ENCODE data around the gene SAMD8.
"Not testable (repeated sequence)": the region's sequence is repeated elsewhere in the genome, so short reads cannot be mapped to it uniquely, and the experiment has no call there.

SAMD8 gene

GRCh38 chr10:75137533-75138438, 26.3 kb downstream of the SAMD8 start:
- DNase-seq (ENCODE audit: low read depth, low spot score) = no peak

GRCh38 chr10:75140246-75140645, 28.8 kb downstream of the SAMD8 start:
- DNase-seq (ENCODE audit: low read depth, low spot score) = no peak

- no peak for DNase-seq (ENCODE audit: low read depth, low spot score)
Measured at GRCh38 chr10:75143353-75143752, 31.9 kb downstream of the SAMD8 start.

- no peak for DNase-seq (ENCODE audit: low read depth, low spot score)
Measured at GRCh38 chr10:75145590-75145989, 34.1 kb downstream of the SAMD8 start.

- no peak for DNase-seq (ENCODE audit: low read depth, low spot score)
Measured at GRCh38 chr10:75146780-75147179, 35.3 kb downstream of the SAMD8 start.

- no peak for DNase-seq (ENCODE audit: low read depth, low spot score)
Measured at GRCh38 chr10:75150656-75151055, 39.2 kb downstream of the SAMD8 start.

- DNase-seq (ENCODE audit: low read depth, low spot score) = no peak
Measured at GRCh38 chr10:75159519-75159918, 48.1 kb downstream of the SAMD8 start.

- DNase-seq (ENCODE audit: low read depth, low spot score) = no peak
Measured at GRCh38 chr10:75165684-75166622, 54.5 kb downstream of the SAMD8 start.

- no peak for DNase-seq (ENCODE audit: low read depth, low spot score)
Measured at GRCh38 chr10:75166623-75166972, 55.1 kb downstream of the SAMD8 start.

- DNase-seq (ENCODE audit: low read depth, low spot score) = no peak
Measured at GRCh38 chr10:75168275-75168674, 56.8 kb downstream of the SAMD8 start.

GRCh38 chr10:75170215-75170614, 58.8 kb downstream of the SAMD8 start:
- no peak for DNase-seq (ENCODE audit: low read depth, low spot score)

GRCh38 chr10:75175046-75175445, 63.6 kb downstream of the SAMD8 start:
- DNase-seq (ENCODE audit: low read depth, low spot score) = no peak

- DNase-seq (ENCODE audit: low read depth, low spot score) = no peak
Measured at GRCh38 chr10:75176046-75176445, 64.6 kb downstream of the SAMD8 start.

GRCh38 chr10:75176736-75177135, 65.3 kb downstream of the SAMD8 start:
- DNase-seq (ENCODE audit: low read depth, low spot score) = no peak

- no peak for DNase-seq (ENCODE audit: low read depth, low spot score)
Measured at GRCh38 chr10:75179657-75180177, 68.3 kb downstream of the SAMD8 start.

GRCh38 chr10:75180592-75180991, 69.1 kb downstream of the SAMD8 start:
- no peak for DNase-seq (ENCODE audit: low read depth, low spot score)

GRCh38 chr10:75181073-75181472, 69.6 kb downstream of the SAMD8 start:
- DNase-seq (ENCODE audit: low read depth, low spot score) = no peak

GRCh38 chr10:75186310-75186709, 74.9 kb downstream of the SAMD8 start:
- DNase-seq (ENCODE audit: low read depth, low spot score) = no peak

- DNase-seq (ENCODE audit: low read depth, low spot score) = no peak
Measured at GRCh38 chr10:75187961-75188426, 76.5 kb downstream of the SAMD8 start.

GRCh38 chr10:75188522-75188921, 77.1 kb downstream of the SAMD8 start:
- DNase-seq (ENCODE audit: low read depth, low spot score) = not testable (repeated sequence)

GRCh38 chr10:75189266-75190096, 78.0 kb downstream of the SAMD8 start:
- no peak for DNase-seq (ENCODE audit: low read depth, low spot score)

All from smooth muscle cell of the brain vasculature (primary cell).